HG03135 (cell line): ENCODE data around the gene UGT1A10.
"Not testable (repeated sequence)": the region's sequence is repeated elsewhere in the genome, so short reads cannot be mapped to it uniquely, and the experiment has no call there.

Experiments
- ATAC-seq: cut with Tn5 transposase; IDR thresholded peaks from one replicate; pipeline ENCODE4 v1.9.1; 2021; ENCODE audit warnings: mild to moderate bottlenecking, moderate library complexity; ENCODE audit not compliant: unreplicated experiment

UGT1A10 gene

GRCh38 chr2:233655043-233655442 is 18.8 kb downstream of the UGT1A10 start:
- ATAC-seq: no peak

GRCh38 chr2:233655943-233656342 is 19.7 kb downstream of the UGT1A10 start:
- not testable (repeated sequence) for ATAC-seq

GRCh38 chr2:233656443-233656842 is 20.2 kb downstream of the UGT1A10 start:
- no peak for ATAC-seq

GRCh38 chr2:233658610-233659009 is 22.4 kb downstream of the UGT1A10 start:
- ATAC-seq: no peak

GRCh38 chr2:233663911-233664310 is 27.7 kb downstream of the UGT1A10 start:
- ATAC-seq: no peak

GRCh38 chr2:233668605-233669260 is 32.5 kb downstream of the UGT1A10 start:
- no peak for ATAC-seq

- no peak for ATAC-seq
Observed at GRCh38 chr2:233671290-233672161, 35.3 kb downstream of the UGT1A10 start, which contains the start of gene UGT1A9. Gene UGT1A9 (plus strand): TSS chr2:233671898. CDS start chr2:233671935, 37 bp downstream.

- no peak for ATAC-seq
Observed at GRCh38 chr2:233672886-233673285, 36.6 kb downstream of the UGT1A10 start.

GRCh38 chr2:233673896-233674295 is 37.6 kb downstream of the UGT1A10 start:
- no peak for ATAC-seq

GRCh38 chr2:233674314-233674713 is 38.1 kb downstream of the UGT1A10 start:
- no peak for ATAC-seq

GRCh38 chr2:233674995-233675394 is 38.7 kb downstream of the UGT1A10 start:
- no peak for ATAC-seq

GRCh38 chr2:233676046-233676445 is 39.8 kb downstream of the UGT1A10 start:
- ATAC-seq: no peak

GRCh38 chr2:233679196-233679595 is 42.9 kb downstream of the UGT1A10 start:
- no peak for ATAC-seq

GRCh38 chr2:233680361-233681045 is 44.3 kb downstream of the UGT1A10 start:
- no peak for ATAC-seq

- no peak for ATAC-seq
Observed at GRCh38 chr2:233681521-233682099, 45.4 kb downstream of the UGT1A10 start, which contains the start of gene UGT1A7. Gene UGT1A7 (plus strand): TSS chr2:233681901. CDS start chr2:233681938, 37 bp downstream.

- ATAC-seq: no peak
Observed at GRCh38 chr2:233684640-233685039, 48.4 kb downstream of the UGT1A10 start.

GRCh38 chr2:233686928-233687327 is 50.7 kb downstream of the UGT1A10 start:
- ATAC-seq: no peak

GRCh38 chr2:233688341-233688740 is 52.1 kb downstream of the UGT1A10 start:
- no peak for ATAC-seq

- no peak for ATAC-seq
Observed at GRCh38 chr2:233689031-233689430, 52.8 kb downstream of the UGT1A10 start.

GRCh38 chr2:233689501-233689900 is 53.3 kb downstream of the UGT1A10 start:
- ATAC-seq: no peak

GRCh38 chr2:233690444-233690843 is 54.2 kb downstream of the UGT1A10 start:
- ATAC-seq: no peak
